ENCODE data around the gene AKR1E2.

Gene AKR1E2

DNA sequence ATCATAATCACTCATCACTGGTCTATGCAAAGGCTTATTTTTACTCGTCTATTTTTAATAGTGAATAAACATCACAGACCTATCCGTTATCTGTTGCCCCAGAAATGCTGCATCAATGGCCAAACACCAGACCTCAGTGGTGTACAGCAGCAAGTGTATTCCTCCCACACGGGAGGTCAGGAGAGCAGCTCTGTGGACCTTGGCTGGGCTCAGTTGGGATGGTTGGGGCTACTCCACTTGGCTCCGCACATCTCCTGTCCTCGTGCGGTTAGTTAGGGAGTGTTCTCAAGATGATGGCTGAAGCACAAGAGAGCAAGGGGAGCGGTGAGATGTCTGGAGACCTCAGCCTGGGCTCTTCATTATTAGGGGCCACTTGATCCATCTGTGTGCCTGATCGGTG is 2.0 kb downstream of the AKR1E2 start:
- TF ChIP-seq, protein P1, sequence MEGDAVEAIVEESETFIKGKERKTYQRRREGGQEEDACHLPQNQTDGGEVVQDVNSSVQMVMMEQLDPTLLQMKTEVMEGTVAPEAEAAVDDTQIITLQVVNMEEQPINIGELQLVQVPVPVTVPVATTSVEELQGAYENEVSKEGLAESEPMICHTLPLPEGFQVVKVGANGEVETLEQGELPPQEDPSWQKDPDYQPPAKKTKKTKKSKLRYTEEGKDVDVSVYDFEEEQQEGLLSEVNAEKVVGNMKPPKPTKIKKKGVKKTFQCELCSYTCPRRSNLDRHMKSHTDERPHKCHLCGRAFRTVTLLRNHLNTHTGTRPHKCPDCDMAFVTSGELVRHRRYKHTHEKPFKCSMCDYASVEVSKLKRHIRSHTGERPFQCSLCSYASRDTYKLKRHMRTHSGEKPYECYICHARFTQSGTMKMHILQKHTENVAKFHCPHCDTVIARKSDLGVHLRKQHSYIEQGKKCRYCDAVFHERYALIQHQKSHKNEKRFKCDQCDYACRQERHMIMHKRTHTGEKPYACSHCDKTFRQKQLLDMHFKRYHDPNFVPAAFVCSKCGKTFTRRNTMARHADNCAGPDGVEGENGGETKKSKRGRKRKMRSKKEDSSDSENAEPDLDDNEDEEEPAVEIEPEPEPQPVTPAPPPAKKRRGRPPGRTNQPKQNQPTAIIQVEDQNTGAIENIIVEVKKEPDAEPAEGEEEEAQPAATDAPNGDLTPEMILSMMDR (IDR thresholded peaks at IDR 0.05; ENCODE audit: low read depth, low read length) = no peak
- no peak for DNase-seq (ENCODE audit: low read depth, low spot score)
- no peak overlapping the region for H3K4me3 ChIP-seq (ENCODE audit: low read depth, low read length)
- in situ Hi-C loops (cut with HindIII; ENCODE audit: low sequenced_read_pairs) = no loop called here

DNA sequence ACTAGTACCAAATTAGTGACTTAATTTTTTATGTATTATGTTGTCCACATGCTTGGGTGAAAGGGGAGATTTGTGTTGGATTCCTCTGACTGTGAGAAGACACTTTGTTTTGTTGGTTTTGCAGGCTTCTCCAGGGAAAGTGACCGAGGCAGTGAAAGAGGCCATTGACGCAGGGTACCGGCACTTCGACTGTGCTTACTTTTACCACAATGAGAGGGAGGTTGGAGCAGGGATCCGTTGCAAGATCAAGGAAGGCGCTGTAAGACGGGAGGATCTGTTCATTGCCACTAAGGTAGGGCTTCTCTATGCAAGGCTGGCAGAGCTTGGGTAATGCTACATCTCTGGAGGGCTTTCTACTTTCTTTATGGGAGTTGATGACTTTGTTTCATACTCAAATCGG is 4.5 kb downstream of the AKR1E2 start:
- no peak overlapping the region for H3K4me3 ChIP-seq (ENCODE audit: low read depth, low read length)
- in situ Hi-C loops (cut with HindIII; ENCODE audit: low sequenced_read_pairs) = no loop called here
- DNase-seq (ENCODE audit: low read depth, low spot score) = no peak
- TF ChIP-seq, protein P1 (IDR thresholded peaks at IDR 0.05; ENCODE audit: low read depth, low read length) = no peak

DNA sequence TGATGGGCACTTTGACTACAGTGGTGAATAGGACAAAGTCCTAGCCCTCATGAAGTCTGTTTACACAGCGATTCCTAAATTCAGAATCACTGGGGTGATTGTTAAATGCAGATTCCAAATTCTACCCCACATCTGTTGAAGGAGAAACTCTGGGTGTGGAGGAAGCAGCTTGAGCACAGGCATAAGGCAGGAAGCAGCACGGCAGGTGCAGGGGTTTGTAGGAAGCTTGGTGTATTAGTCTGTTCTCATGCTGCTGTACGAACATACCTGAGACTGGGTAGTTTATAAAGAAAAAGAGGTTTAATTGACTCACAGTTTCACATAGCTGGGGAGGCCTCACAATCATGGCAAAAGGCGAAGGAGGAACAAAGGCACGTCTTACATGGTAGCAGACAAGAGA is 5.1 kb downstream of the AKR1E2 start:
- TF ChIP-seq, protein P1 (IDR thresholded peaks at IDR 0.05; ENCODE audit: low read depth, low read length) = no peak
- H3K4me3 ChIP-seq (ENCODE audit: low read depth, low read length) = no peak overlapping the region
- DNase-seq (ENCODE audit: low read depth, low spot score) = no peak
- in situ Hi-C loops (cut with HindIII; ENCODE audit: low sequenced_read_pairs) = no loop called here

DNA sequence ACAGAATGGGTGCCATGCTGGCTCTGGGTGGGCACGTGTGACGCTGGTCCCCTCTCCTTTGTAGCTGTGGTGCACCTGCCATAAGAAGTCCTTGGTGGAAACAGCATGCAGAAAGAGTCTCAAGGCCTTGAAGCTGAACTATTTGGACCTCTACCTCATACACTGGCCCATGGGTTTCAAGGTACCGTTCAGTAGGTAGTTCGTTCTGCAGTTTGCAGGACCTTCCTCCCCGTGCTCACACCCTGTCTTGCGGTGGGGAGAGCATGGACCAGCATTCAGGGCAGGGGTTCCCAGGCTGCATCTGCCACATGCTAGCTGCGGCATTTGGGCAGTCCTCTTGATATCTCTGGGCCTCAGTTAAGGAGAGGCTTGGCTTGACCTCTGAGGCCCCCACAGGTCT is 7.3 kb downstream of the AKR1E2 start:
- in situ Hi-C loops (cut with HindIII; ENCODE audit: low sequenced_read_pairs) = no loop called here
- TF ChIP-seq, protein P1 (IDR thresholded peaks at IDR 0.05; ENCODE audit: low read depth, low read length) = no peak
- DNase-seq (ENCODE audit: low read depth, low spot score) = no peak
- no peak overlapping the region for H3K4me3 ChIP-seq (ENCODE audit: low read depth, low read length)

DNA sequence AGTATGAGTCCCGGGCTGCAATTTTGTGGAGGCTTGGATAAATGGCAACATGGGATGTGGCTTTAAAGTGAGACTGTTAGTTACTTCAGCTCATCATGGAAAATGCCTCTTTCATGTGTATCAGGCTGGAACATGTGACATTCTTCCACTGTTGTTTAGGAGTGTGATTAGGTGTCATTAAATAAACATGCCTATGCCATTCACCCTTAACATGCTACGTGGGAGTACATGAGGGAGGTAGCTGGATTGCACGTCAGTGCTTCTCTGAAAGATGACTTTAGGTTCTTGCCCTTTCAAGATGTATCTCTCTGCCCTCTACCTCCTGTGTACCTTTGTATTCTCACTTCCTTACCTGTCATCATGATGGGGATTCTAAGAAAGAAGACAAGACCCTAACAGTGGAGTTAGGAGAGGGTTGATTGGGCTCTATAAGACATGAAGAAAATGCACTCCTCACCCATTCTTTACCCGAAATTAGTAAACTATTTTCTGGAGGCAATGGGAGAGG is 8.9 kb downstream of the AKR1E2 start:
- in situ Hi-C loops (cut with HindIII; ENCODE audit: low sequenced_read_pairs) = no loop called here
- TF ChIP-seq, protein P1 (IDR thresholded peaks at IDR 0.05; ENCODE audit: low read depth, low read length) = no peak
- no peak for DNase-seq (ENCODE audit: low read depth, low spot score)

DNA sequence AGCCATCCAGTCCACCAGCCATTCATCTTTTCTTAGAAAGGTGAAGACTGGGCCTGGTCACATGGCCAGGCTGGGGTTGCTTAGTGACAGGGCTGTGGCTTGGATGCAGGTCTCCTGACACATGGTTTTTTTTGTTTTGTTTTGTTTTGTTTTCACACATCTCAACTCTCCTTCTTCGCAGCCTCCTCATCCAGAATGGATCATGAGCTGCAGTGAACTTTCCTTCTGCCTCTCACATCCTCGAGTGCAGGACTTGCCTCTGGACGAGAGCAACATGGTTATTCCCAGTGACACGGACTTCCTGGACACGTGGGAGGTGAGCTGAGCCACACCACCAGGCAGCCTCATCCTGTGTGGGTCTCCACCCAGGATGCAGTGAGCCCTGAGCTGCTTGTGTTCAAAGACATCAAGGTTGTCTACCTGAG is 9.5 kb downstream of the AKR1E2 start:
- in situ Hi-C loops (cut with HindIII; ENCODE audit: low sequenced_read_pairs) = no loop called here
- DNase-seq (ENCODE audit: low read depth, low spot score) = no peak
- H3K4me3 ChIP-seq (ENCODE audit: low read depth, low read length) = no peak overlapping the region
- TF ChIP-seq, protein P1 (IDR thresholded peaks at IDR 0.05; ENCODE audit: low read depth, low read length) = no peak

More for the DNA sequence above, 8.9 kb downstream of the AKR1E2 start:
- H3K4me3 ChIP-seq (ENCODE audit: low read depth, low read length) = no peak overlapping the region

Measured in astrocyte of the spinal cord (primary cell).